SIG-M5 treated with dmso at 0.1 percent for 504 hours (cell line): ENCODE data around the gene LITAF.

Experiments used
- DNase-seq: peaks from one replicate; lab custom pipeline; 2025; ENCODE audit not compliant: unreplicated experiment; lab: John Stamatoyannopoulos, UW

LITAF gene

DNA sequence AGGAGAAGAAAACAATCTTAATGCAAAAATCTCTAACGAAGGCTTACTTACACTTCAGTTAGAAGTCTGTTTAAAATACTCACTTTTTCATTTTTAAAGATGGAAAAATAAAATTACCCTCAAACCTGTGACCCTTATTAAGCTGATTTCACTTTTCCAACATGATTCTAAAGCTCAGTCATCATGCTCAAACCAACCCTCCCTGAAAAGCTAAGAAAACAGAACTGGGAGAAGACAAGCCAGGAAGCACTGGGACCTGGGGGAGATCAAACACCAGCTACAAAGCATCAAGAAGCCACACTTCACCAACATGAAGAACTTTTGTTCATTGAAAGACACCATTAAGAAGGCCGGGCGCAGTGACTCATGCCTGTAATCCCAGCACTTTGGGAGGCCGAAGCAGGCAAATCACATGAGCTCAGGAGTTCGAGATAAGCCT is 88.8 kb downstream of the LITAF start:
- no peak for DNase-seq
